Measurements from ENCODE around the gene HPCA.

The HPCA gene

DNA sequence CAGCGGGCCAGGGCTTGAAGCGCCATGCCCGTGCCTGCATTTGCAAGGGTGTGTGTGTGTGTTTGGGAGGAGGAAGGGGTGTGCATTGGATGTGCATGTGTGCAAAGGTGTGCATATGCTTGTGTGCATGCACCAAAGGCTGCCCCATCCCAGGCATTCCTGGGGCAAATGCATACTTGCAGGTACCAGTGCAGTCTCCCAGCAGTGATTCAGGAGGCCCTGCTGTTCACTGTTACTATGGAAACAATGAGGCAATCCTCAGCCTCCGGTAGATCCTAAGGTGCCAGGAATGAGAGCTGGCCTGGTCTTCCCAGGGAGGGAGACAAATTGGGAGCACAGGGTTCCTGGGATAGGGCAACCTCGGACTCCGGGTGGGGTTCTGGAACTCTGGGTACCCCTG is 8.1 kb upstream of the HPCA start:
- TF ChIP-seq TAF1 (IDR thresholded peaks at IDR 0.05; ENCODE audit: low read depth, low read length): no peak
- no peak for DNase-seq (ENCODE audit: insufficient read length, low spot score)
- FAIRE-seq: no peak

- FAIRE-seq: no peak
Observed at GRCh38 chr1:32878637-32879041, 7.7 kb upstream of the HPCA start.

GRCh38 chr1:32881291-32881690 is 5.0 kb upstream of the HPCA start:
- no peak for FAIRE-seq
- DNase-seq (ENCODE audit: insufficient read length, low spot score): no peak
- TF ChIP-seq POLR2AphosphoS5 (IDR thresholded peaks at IDR 0.05; ENCODE audit: low read depth, low read length) (no peak), PAX5 (IDR thresholded peaks at IDR 0.05; ENCODE audit: insufficient read depth, low read length, severe bottlenecking) (no peak), POLR2A (IDR thresholded peaks at IDR 0.05; ENCODE audit: low read depth, low read length) (no peak), SPI1 (IDR thresholded peaks at IDR 0.05; ENCODE audit: low read depth, low read length) (no peak), TAF1 (IDR thresholded peaks at IDR 0.05; ENCODE audit: low read depth, low read length) (no peak), POU2F2 (IDR thresholded peaks at IDR 0.05; ENCODE audit: low read depth, low read length) (no peak)

More at GRCh38 chr1:32878637-32879041, 7.7 kb upstream of the HPCA start:
- DNase-seq (ENCODE audit: insufficient read length, low spot score): no peak
- TF ChIP-seq PAX5 (IDR thresholded peaks at IDR 0.05; ENCODE audit: insufficient read depth, low read length, severe bottlenecking) (no peak), SPI1 (IDR thresholded peaks at IDR 0.05; ENCODE audit: low read depth, low read length) (no peak), POLR2A (IDR thresholded peaks at IDR 0.05; ENCODE audit: low read depth, low read length) (no peak), POLR2AphosphoS5 (IDR thresholded peaks at IDR 0.05; ENCODE audit: low read depth, low read length) (no peak)

GRCh38 chr1:32881871-32882850 is 4.1 kb upstream of the HPCA start:
- no peak for DNase-seq (ENCODE audit: insufficient read length, low spot score)
- FAIRE-seq: no peak
- TF ChIP-seq SPI1 (IDR thresholded peaks at IDR 0.05; ENCODE audit: low read depth, low read length): no peak
- TF ChIP-seq POLR2AphosphoS5 (IDR thresholded peaks at IDR 0.05; ENCODE audit: low read depth, low read length): no peak

DNA sequence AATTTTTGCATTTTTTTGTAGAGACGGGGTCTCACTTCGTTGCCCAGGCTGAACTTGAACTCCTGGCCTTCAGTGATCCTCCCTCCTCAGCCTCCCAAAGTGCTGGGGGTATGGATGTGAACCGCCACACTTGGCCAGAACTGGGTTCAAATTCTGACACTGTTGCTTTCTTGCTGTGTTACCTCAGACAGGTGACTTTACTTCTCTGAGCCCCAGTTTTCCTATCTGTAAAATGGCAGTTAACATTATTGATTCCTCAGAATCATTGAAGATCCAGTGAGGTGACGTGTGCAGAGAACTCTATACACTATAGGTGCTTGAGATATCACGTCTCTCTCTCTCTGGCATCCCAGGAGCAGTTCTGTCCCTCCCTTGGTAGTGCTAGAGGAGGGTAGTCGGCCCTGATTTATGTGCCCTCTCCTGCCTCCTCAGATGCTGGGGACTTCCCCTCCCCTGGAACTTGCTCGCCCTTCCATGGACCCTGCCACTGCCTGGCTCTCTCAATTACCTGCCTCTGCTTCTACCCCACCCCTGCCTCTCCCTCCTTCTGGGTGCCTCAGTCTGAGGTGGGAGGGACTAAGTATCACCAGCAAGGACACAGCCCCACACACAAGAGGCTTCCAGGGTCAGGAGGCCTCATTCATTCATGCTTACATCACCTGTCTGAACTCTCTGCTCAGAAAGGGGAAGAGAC is 2.8 kb upstream of the HPCA start:
- no peak for FAIRE-seq
- no peak for TF ChIP-seq POU2F2 (IDR thresholded peaks at IDR 0.05; ENCODE audit: low read depth, low read length)
- no peak for TF ChIP-seq SPI1 (IDR thresholded peaks at IDR 0.05; ENCODE audit: low read depth, low read length)
- TF ChIP-seq PAX5 (IDR thresholded peaks at IDR 0.05; ENCODE audit: insufficient read depth, low read length, severe bottlenecking): no peak
- TF ChIP-seq POLR2AphosphoS5 (IDR thresholded peaks at IDR 0.05; ENCODE audit: low read depth, low read length): no peak
- no peak for TF ChIP-seq TAF1 (IDR thresholded peaks at IDR 0.05; ENCODE audit: low read depth, low read length)
- TF ChIP-seq POLR2A (IDR thresholded peaks at IDR 0.05; ENCODE audit: low read depth, low read length): no peak
- no peak for DNase-seq (ENCODE audit: insufficient read length, low spot score)

DNA sequence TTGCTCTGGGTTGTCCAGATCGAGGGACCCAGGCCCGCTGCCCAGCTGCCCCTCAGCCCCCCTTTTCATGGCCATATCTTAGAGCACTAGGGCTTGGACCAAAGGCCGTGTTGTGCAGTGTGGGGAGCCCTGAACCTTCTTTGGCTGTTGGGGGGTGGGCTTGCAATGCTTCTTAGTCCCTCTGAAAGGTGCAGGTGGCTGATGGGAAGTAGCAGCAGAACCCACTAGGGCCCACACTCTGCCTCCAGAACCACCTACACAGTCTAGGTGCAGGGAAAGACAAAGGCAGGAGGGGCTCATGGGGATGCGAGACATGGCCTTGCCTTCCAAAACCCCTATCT is 2.3 kb upstream of the HPCA start:
- DNase-seq (ENCODE audit: insufficient read length, low spot score) (no peak), FAIRE-seq (no peak)
- TF ChIP-seq POLR2AphosphoS5 (IDR thresholded peaks at IDR 0.05; ENCODE audit: low read depth, low read length) (no peak), TAF1 (IDR thresholded peaks at IDR 0.05; ENCODE audit: low read depth, low read length) (no peak), SPI1 (IDR thresholded peaks at IDR 0.05; ENCODE audit: low read depth, low read length) (no peak), PAX5 (IDR thresholded peaks at IDR 0.05; ENCODE audit: insufficient read depth, low read length, severe bottlenecking) (no peak)

DNA sequence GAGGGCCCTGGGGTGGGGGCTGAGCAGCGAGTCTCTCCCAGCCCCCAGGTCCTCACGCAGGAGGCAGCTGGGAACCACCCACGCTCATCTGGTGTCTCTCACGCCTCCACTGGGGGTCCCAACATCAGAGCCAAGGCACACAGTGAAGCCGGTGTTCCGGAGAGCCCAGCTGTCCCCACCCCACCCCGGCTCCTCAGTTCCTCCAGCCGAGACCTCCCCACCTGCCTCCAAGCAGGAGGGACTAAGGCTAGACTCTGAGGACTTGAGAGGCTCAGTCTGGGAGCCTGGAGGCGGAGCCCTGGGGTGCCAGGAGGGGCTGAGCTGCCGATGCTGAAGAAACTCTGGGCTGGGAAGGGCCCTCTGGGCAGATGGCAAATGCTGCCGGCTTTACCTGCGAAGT is 1.6 kb upstream of the HPCA start:
- FAIRE-seq: no peak
- DNase-seq (ENCODE audit: insufficient read length, low spot score): no peak
- TF ChIP-seq POLR2AphosphoS5 (IDR thresholded peaks at IDR 0.05; ENCODE audit: low read depth, low read length) (no peak), TAF1 (IDR thresholded peaks at IDR 0.05; ENCODE audit: low read depth, low read length) (no peak), POLR2A (IDR thresholded peaks at IDR 0.05; ENCODE audit: low read depth, low read length) (no peak), PAX5 (IDR thresholded peaks at IDR 0.05; ENCODE audit: insufficient read depth, low read length, severe bottlenecking) (no peak), SPI1 (IDR thresholded peaks at IDR 0.05; ENCODE audit: low read depth, low read length) (no peak), POU2F2 (IDR thresholded peaks at IDR 0.05; ENCODE audit: low read depth, low read length) (no peak)

GRCh38 chr1:32885676-32886003 is 651 bp upstream of the HPCA start:
- FAIRE-seq (no peak), DNase-seq (ENCODE audit: insufficient read length, low spot score) (no peak)
- TF ChIP-seq SPI1 (IDR thresholded peaks at IDR 0.05; ENCODE audit: low read depth, low read length): no peak
- no peak for TF ChIP-seq PAX5 (IDR thresholded peaks at IDR 0.05; ENCODE audit: insufficient read depth, low read length, severe bottlenecking)
- no peak for TF ChIP-seq POLR2A (IDR thresholded peaks at IDR 0.05; ENCODE audit: low read depth, low read length)
- no peak for TF ChIP-seq POU2F2 (IDR thresholded peaks at IDR 0.05; ENCODE audit: low read depth, low read length)
- TF ChIP-seq POLR2AphosphoS5 (IDR thresholded peaks at IDR 0.05; ENCODE audit: low read depth, low read length): no peak
- no peak for TF ChIP-seq TAF1 (IDR thresholded peaks at IDR 0.05; ENCODE audit: low read depth, low read length)

DNA sequence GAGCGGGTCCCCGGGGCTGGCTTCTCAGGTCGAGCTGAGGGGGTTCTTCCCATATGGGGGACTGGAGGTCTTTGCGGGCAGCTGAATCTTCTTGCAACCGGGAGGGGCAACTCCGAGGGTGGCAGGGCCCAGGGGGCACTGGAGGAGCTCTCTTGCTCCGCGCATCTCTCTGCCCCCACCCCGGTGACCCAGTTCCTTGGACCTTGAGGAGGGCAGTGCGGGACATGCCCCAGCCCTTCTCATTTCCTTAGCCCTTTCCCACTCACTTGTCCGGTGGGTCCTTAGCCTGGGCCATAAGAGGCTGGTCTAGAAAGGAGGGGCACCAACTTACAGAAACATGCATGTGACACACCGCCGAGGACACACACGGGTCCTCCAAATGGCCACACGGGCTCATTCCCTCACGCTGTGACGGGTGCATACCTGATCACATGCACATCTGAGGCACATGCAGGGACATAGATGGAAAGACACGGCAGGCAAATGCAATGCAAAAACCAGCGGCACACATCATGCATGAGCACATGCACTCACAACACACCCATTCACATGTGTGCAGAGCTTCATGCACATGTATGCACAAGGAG is 630 bp downstream of the HPCA start:
- no peak for DNase-seq (ENCODE audit: insufficient read length, low spot score)
- peak; percentile 26 for FAIRE-seq

More for the DNA sequence above, 630 bp downstream of the HPCA start:
- TF ChIP-seq SPI1 (IDR thresholded peaks at IDR 0.05; ENCODE audit: low read depth, low read length): no peak
- TF ChIP-seq TAF1 (IDR thresholded peaks at IDR 0.05; ENCODE audit: low read depth, low read length): no peak
- TF ChIP-seq POU2F2 (IDR thresholded peaks at IDR 0.05; ENCODE audit: low read depth, low read length): no peak
- no peak for TF ChIP-seq PAX5 (IDR thresholded peaks at IDR 0.05; ENCODE audit: insufficient read depth, low read length, severe bottlenecking)
- no peak for TF ChIP-seq POLR2A (IDR thresholded peaks at IDR 0.05; ENCODE audit: low read depth, low read length)
- no peak for TF ChIP-seq POLR2AphosphoS5 (IDR thresholded peaks at IDR 0.05; ENCODE audit: low read depth, low read length)
